ENCODE results near the gene GOLGA7B. TPM values are rescaled to one million over a fixed set of nuclear protein-coding genes. Genes with fewer than 3 reads are reported as not detected.
A peak's percentile ranks its signal among the peaks of the same experiment; 100 is the strongest.

The GOLGA7B gene
- total RNA-seq, 1 donor from 2014 or later = 0.30 TPM

DNA sequence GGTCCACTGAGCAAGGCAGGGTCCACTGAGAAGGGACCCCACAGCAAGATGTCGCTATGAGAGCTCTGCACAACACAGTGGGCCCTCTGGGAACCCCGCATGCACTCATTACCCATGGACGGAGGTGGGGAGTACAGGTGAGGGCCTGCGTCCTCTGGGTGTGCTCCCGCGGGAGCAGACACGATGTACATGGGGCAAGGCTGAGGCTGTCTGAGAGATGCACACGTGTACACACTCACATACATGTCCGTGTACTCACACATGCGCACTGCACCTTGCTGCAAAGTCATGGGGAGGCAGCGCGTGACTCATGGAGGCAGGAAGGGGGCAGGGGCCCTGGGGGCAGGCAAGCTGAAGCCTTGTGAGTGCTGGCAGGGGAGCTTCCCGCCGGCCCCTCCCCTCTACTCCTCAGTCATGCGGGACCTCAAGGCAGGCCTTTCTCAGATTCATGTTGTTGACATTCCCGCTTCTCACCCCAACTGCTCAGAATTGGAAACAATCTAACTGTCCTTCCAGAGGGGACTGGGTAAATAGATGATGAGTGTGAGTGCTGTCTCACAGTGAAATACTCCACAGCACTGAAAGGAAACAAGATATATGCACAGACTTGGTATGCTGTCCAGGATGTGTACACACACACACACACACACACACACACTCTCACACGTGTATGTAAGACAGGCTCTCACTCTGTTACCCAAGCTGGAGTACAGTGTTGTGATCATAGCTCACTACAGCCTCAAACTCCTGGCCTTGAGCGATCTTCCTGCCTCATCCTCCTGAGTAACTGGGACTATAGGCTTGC is 40.0 kb downstream of the GOLGA7B start:
- Mint-ChIP-seq H3K27ac (ENCODE audit: unreplicated experiment) (peak overlapping the region; percentile 19), H3K4me3 (no peak overlapping the region), H3K36me3 (ENCODE audit: low read depth) (no peaks in the 10 kb centered on the region), H3K4me1 (peaks cover 19% of the 10 kb centered on the region), H3K9me3 (no peaks in the 10 kb centered on the region), H3K27me3 (ENCODE audit: low read depth) (peaks cover 9% of the 10 kb centered on the region)
- TF ChIP-seq, protein P1, sequence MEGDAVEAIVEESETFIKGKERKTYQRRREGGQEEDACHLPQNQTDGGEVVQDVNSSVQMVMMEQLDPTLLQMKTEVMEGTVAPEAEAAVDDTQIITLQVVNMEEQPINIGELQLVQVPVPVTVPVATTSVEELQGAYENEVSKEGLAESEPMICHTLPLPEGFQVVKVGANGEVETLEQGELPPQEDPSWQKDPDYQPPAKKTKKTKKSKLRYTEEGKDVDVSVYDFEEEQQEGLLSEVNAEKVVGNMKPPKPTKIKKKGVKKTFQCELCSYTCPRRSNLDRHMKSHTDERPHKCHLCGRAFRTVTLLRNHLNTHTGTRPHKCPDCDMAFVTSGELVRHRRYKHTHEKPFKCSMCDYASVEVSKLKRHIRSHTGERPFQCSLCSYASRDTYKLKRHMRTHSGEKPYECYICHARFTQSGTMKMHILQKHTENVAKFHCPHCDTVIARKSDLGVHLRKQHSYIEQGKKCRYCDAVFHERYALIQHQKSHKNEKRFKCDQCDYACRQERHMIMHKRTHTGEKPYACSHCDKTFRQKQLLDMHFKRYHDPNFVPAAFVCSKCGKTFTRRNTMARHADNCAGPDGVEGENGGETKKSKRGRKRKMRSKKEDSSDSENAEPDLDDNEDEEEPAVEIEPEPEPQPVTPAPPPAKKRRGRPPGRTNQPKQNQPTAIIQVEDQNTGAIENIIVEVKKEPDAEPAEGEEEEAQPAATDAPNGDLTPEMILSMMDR (conservative IDR thresholded peaks at IDR 0.05) = no peak
- DNase-seq (ENCODE audit: low read depth, low spot score) = no peak

DNA sequence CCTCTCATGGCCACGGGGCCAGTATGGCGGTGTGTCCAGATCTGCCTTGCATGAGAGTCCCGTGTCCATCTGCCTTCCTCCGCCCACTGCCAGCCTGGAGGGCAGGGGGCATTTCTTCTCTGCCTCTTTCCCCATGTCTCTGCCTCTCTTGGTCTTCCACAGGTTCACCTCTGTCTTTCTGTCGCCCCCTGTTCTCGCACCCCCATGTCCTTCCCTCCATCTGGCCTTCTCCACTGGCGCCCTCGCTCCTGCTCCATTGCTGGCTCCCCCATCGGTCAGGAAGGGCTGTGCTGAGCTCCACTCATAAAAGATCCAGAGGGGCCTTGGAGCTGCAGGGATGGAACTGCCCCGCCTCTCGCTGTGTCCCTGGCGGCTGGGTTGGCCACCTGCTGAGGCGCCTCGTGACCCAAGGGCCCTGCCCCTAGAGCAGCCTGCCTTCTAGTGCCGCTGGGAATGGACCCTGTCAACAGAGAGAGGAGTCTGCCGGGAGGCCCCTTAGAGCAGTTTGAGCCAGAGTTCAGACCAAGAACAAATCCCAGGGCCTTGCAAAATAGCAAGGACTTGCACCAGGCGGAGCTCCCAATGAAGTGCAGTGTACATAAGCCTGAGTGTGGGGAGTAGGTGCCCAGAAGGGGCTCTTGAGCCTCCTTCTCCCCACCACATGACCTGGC is 42.0 kb downstream of the GOLGA7B start:
- no peak overlapping the region for H3K27ac Mint-ChIP-seq (ENCODE audit: unreplicated experiment)
- TF ChIP-seq, protein P1 (conservative IDR thresholded peaks at IDR 0.05) = no peak
- H3K4me3 Mint-ChIP-seq = no peak overlapping the region
- peaks cover 19% of the 10 kb centered on the region for H3K4me1 Mint-ChIP-seq
- peaks cover 9% of the 10 kb centered on the region for H3K27me3 Mint-ChIP-seq (ENCODE audit: low read depth)
- no peaks in the 10 kb centered on the region for H3K9me3 Mint-ChIP-seq
- H3K36me3 Mint-ChIP-seq (ENCODE audit: low read depth) = no peaks in the 10 kb centered on the region
- DNase-seq (ENCODE audit: low read depth, low spot score) = no peak

DNA sequence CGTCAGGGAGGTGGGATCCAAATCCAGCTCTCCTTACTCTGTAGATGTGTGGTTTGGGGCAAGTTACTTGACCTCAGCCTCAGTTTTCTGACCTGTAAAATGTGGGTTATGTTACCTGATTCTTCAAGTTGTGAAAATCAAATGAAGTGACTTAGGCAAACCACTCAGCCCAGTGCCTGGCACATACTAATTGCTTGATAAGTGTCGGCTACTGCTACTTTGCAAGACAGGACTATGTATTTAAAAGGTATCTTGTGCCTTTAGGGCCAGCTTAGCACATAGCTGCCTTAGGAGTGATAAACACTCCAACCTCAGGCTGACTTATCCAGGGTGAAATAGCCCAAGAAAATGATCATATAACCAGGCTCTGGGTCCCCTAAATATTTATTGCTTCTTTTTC is 42.9 kb downstream of the GOLGA7B start:
- no peak for DNase-seq (ENCODE audit: low read depth, low spot score)
- Mint-ChIP-seq H3K4me1 (peaks cover 19% of the 10 kb centered on the region), H3K9me3 (no peaks in the 10 kb centered on the region), H3K27me3 (ENCODE audit: low read depth) (peaks cover 9% of the 10 kb centered on the region), H3K36me3 (ENCODE audit: low read depth) (no peaks in the 10 kb centered on the region), H3K4me3 (no peak overlapping the region), H3K27ac (ENCODE audit: unreplicated experiment) (no peak overlapping the region)
- TF ChIP-seq, protein P1 (conservative IDR thresholded peaks at IDR 0.05) = no peak

DNA sequence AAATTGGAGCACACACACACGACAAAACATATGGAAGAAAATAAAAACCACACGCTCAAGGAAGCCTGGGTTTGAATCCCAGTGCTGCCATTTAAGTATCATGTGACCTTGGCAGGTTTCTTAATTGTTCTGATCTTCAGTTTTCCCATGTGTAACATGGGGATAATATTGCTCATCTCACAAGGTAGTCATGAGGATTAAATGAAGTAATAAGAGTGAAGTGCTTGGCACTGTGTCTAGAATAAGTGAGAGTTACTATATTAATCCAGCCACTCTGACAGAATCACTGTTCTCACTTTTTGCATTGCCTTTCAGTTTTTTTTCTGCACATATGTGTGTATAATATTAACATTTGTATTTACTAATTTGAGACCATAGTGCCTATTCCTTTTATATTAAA is 43.3 kb downstream of the GOLGA7B start:
- H3K27ac Mint-ChIP-seq (ENCODE audit: unreplicated experiment) = no peak overlapping the region
- no peak overlapping the region for H3K4me3 Mint-ChIP-seq

GRCh38 chr10:97894092-97894491 is 44.4 kb downstream of the GOLGA7B start:
- Mint-ChIP-seq H3K4me3 (no peak overlapping the region), H3K27ac (ENCODE audit: unreplicated experiment) (no peak overlapping the region), H3K9me3 (no peaks in the 10 kb centered on the region), H3K36me3 (ENCODE audit: low read depth) (no peaks in the 10 kb centered on the region), H3K4me1 (peaks cover 8% of the 10 kb centered on the region), H3K27me3 (ENCODE audit: low read depth) (peaks cover 7% of the 10 kb centered on the region)
- no peak for DNase-seq (ENCODE audit: low read depth, low spot score)
- TF ChIP-seq, protein P1 (conservative IDR thresholded peaks at IDR 0.05) = no peak

More for the DNA sequence above, 43.3 kb downstream of the GOLGA7B start:
- H3K9me3 Mint-ChIP-seq = no peaks in the 10 kb centered on the region
- no peaks in the 10 kb centered on the region for H3K36me3 Mint-ChIP-seq (ENCODE audit: low read depth)
- peaks cover 18% of the 10 kb centered on the region for H3K4me1 Mint-ChIP-seq
- TF ChIP-seq, protein P1 (conservative IDR thresholded peaks at IDR 0.05) = no peak
- peaks cover 9% of the 10 kb centered on the region for H3K27me3 Mint-ChIP-seq (ENCODE audit: low read depth)
- DNase-seq (ENCODE audit: low read depth, low spot score) = no peak

All from neural crest cell (in vitro differentiated cells).